Prostate gland (tissue), 2 donors: ENCODE measurements around the gene ELOVL1.
A peak's percentile ranks its signal among the peaks of the same experiment; 100 is the strongest.

Source experiments
- POLR2A ChIP-seq: fragments of 450-650 bp; IDR thresholded peaks from one replicate; pipeline ENCODE4 v1.6.1; 2016; ENCODE audit warnings: antibody characterized with exemption, mild to moderate bottlenecking
- POLR2AphosphoS5 ChIP-seq: sonication (generic); formaldehyde crosslinking; IDR thresholded peaks from one replicate; pipeline ENCODE4 v1.6.1; 2017; ENCODE audit warnings: antibody characterized with exemption
- TF ChIP-seq, protein P1 (sequence below), 4 experiments: fragments of 200-600 bp in 2 of 4; fragments of 450-650 bp in 2 of 4; sonication (generic) in 2 of 4; IDR thresholded peaks; 1 replicate in 3 of 4; 2 replicates in 1 of 4; pipeline ENCODE4 v1.5.1; 2016 to 2019; ENCODE audit warnings: antibody characterized with exemption in 4 of 4, mild to moderate bottlenecking in 2 of 4, moderate library complexity in 2 of 4

DNA sequence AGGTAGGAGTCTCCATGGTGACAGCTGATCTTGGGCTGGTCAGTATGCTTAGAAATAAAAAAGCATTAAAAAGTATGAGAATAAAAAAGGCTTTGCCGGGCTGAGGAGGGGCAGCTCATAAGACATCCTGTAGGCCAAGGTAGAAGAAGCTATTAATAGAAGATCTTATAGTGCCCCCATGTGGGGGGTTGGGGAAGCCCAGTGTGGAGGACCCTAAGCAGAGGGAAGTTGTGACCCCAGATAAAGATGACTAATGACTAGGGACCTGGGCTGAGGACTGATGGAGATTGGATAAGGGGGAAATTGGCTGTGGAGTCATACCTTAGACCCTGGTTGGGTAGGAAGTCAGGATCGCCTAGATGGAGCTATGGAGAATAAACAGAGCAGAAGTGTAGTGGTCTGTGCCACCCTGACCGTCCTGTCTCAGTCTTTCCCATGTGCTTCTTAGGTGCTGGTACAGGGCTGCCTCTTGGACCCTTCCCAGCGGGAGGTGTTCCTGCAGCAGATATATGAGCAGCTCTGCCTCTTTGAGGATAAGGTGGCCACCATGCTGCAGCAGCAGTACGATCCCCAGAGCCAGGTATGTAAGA, 46.9 kb upstream of the ELOVL1 start:
- TF ChIP-seq POLR2AphosphoS5, result no peak
- TF ChIP-seq, protein P1, sequence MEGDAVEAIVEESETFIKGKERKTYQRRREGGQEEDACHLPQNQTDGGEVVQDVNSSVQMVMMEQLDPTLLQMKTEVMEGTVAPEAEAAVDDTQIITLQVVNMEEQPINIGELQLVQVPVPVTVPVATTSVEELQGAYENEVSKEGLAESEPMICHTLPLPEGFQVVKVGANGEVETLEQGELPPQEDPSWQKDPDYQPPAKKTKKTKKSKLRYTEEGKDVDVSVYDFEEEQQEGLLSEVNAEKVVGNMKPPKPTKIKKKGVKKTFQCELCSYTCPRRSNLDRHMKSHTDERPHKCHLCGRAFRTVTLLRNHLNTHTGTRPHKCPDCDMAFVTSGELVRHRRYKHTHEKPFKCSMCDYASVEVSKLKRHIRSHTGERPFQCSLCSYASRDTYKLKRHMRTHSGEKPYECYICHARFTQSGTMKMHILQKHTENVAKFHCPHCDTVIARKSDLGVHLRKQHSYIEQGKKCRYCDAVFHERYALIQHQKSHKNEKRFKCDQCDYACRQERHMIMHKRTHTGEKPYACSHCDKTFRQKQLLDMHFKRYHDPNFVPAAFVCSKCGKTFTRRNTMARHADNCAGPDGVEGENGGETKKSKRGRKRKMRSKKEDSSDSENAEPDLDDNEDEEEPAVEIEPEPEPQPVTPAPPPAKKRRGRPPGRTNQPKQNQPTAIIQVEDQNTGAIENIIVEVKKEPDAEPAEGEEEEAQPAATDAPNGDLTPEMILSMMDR (IDR thresholded peaks at IDR 0.05), result peak; percentile 34 to 78 (median 68)
- TF ChIP-seq POLR2A, result no peak
